Loucy (cell line): ENCODE measurements around the gene HEXD.

Experiments
- H2AFZ ChIP-seq: fragments of 200-600 bp; sonication (generic); 2 replicates; pipeline ENCODE4 v1.6.0; 2016; ENCODE audit warnings: antibody characterized with exemption, mild to moderate bottlenecking, low read length, moderate library complexity
- H3F3A ChIP-seq: fragments of 200-600 bp; 2 replicates; pipeline ENCODE4 v1.6.0; 2016; ENCODE audit warnings: antibody characterized with exemption, low read depth, mild to moderate bottlenecking
- H3K27me3 ChIP-seq: fragments of 200-600 bp; sonication (generic); 2 replicates; pipeline ENCODE4 v1.6.1; 2014; ENCODE audit warnings: low read length, mild to moderate bottlenecking; ENCODE audit not compliant: insufficient read depth, poor library complexity, severe bottlenecking
- H3K36me3 ChIP-seq: fragments of 200-600 bp; sonication (generic); 2 replicates; pipeline ENCODE4 v1.6.1; 2016; ENCODE audit warnings: low read length; ENCODE audit not compliant: insufficient read depth
- H3K4me1 ChIP-seq: fragments of 200-600 bp; sonication (generic); 2 replicates; pipeline ENCODE4 v1.5.1; 2014; ENCODE audit warnings: low read length, mild to moderate bottlenecking; ENCODE audit not compliant: insufficient read depth, poor library complexity, severe bottlenecking
- H3K4me2 ChIP-seq: fragments of 200-600 bp; sonication (generic); 2 replicates; pipeline ENCODE4 v1.6.0; 2014; ENCODE audit warnings: antibody characterized with exemption, low read length, low read depth, mild to moderate bottlenecking; ENCODE audit not compliant: poor library complexity, severe bottlenecking
- H3K4me3 ChIP-seq: fragments of 200-600 bp; sonication (generic); 2 replicates; pipeline ENCODE4 v1.5.1; 2014; ENCODE audit warnings: low read length, mild to moderate bottlenecking, mixed read lengths; ENCODE audit not compliant: poor library complexity, severe bottlenecking
- H3K79me2 ChIP-seq: fragments of 200-600 bp; sonication (generic); 2 replicates; pipeline ENCODE4 v1.6.1; 2014; ENCODE audit warnings: low read length; ENCODE audit not compliant: insufficient read depth
- H3K9ac ChIP-seq: fragments of 200-600 bp; sonication (generic); 2 replicates; pipeline ENCODE4 v1.6.0; 2014; ENCODE audit warnings: mild to moderate bottlenecking, low read depth, low read length, moderate library complexity; ENCODE audit not compliant: poor library complexity, severe bottlenecking
- H3K9me2 ChIP-seq: fragments of 200-600 bp; sonication (generic); replicated peaks from 2 replicates; pipeline ENCODE4 v1.6.1; 2016; ENCODE audit warnings: low read depth, low read length, mixed read lengths
- H3K9me3 ChIP-seq: fragments of 200-600 bp; sonication (generic); 2 replicates; pipeline ENCODE4 v1.6.1; 2014; ENCODE audit warnings: mild to moderate bottlenecking, antibody characterized with exemption, low read length, low read depth; ENCODE audit not compliant: insufficient read depth
- H4K20me1 ChIP-seq: fragments of 200-600 bp; sonication (generic); 2 replicates; pipeline ENCODE4 v1.6.0; 2014; ENCODE audit warnings: antibody characterized with exemption, low read length, mild to moderate bottlenecking; ENCODE audit not compliant: insufficient read depth, poor library complexity, severe bottlenecking
- CTCF ChIP-seq: fragments of 200-600 bp; sonication (generic); conservative IDR thresholded peaks from 2 replicates; pipeline ENCODE4 v1.5.1; 2014; ENCODE audit warnings: mild to moderate bottlenecking, antibody characterized with exemption, low read length
- EZH2phosphoT487 ChIP-seq: fragments of 200-600 bp; IDR thresholded peaks from 2 replicates; pipeline ENCODE4 v1.6.1; 2018; ENCODE audit warnings: antibody characterized with exemption, mild to moderate bottlenecking, moderate library complexity, borderline replicate concordance

The HEXD gene

GRCh38 chr17:82399041-82399441 lies 19.1 kb upstream of the HEXD start:
- H3K79me2 ChIP-seq = no peaks in the 10 kb centered on the region
- no peak overlapping the region for H3K4me3 ChIP-seq
- no peak for TF ChIP-seq EZH2phosphoT487
- TF ChIP-seq CTCF = no peak
- peaks cover 2% of the 10 kb centered on the region; the same call in 1 of the 2 replicates for H3K36me3 ChIP-seq
- no peaks in the 10 kb centered on the region for H3K9me3 ChIP-seq
- H3K27me3 ChIP-seq = no peaks in the 10 kb centered on the region
- H4K20me1 ChIP-seq = no peaks in the 10 kb centered on the region
- no peaks in the 10 kb centered on the region for H3K9me2 ChIP-seq
- peaks cover 27% of the 10 kb centered on the region for H3K4me1 ChIP-seq
- peak overlapping the region; percentile 61 for H3K9ac ChIP-seq
- no peak overlapping the region for H2AFZ ChIP-seq
- H3F3A ChIP-seq = peaks cover 9% of the 10 kb centered on the region
- H3K4me2 ChIP-seq = peak overlapping the region; percentile 76

GRCh38 chr17:82399601-82400101 lies 18.5 kb upstream of the HEXD start:
- Histone ChIP-seq H3K9ac (peak overlapping the region; percentile 61), H3K9me3 (no peaks in the 10 kb centered on the region), H3K79me2 (no peaks in the 10 kb centered on the region), H3K4me3 (no peak overlapping the region), H4K20me1 (no peaks in the 10 kb centered on the region), H3K4me2 (peak overlapping the region; percentile 76), H3K36me3 (peaks cover 6% of the 10 kb centered on the region; the same call in 1 of the 2 replicates), H3F3A (peaks cover 9% of the 10 kb centered on the region), H2AFZ (no peak overlapping the region), H3K27me3 (no peaks in the 10 kb centered on the region), H3K4me1 (peaks cover 27% of the 10 kb centered on the region), H3K9me2 (no peaks in the 10 kb centered on the region)
- TF ChIP-seq CTCF (no peak), EZH2phosphoT487 (no peak)

DNA sequence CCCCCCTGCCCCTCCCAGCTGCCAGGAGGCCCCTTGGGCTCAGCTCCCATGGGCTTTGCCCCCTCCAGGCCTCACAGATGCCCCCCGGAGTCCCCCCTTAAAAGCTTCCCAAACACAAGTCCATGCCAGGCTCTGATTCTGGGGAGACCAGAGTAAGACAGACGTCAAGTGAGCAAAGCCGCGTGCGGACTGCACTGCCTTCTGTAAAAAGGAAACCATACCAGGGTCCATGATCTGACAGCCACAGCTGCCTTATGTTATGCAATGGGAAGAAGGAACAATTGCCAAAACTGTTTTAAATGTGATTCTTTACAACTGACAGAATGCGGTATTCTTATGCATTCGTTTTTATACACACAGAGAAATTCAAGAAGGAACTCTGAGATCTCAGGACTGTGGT lies 17.9 kb upstream of the HEXD start:
- TF ChIP-seq CTCF (no peak), EZH2phosphoT487 (no peak)
- peak overlapping the region; percentile 61 for H3K9ac ChIP-seq
- no peaks in the 10 kb centered on the region for H3K9me2 ChIP-seq
- no peaks in the 10 kb centered on the region for H3K9me3 ChIP-seq
- peaks cover 6% of the 10 kb centered on the region; the same call in 1 of the 2 replicates for H3K36me3 ChIP-seq
- H3F3A ChIP-seq = peaks cover 9% of the 10 kb centered on the region
- no peak overlapping the region for H2AFZ ChIP-seq
- no peaks in the 10 kb centered on the region for H4K20me1 ChIP-seq
- H3K4me2 ChIP-seq = peak overlapping the region; percentile 76
- H3K4me3 ChIP-seq = peak overlapping the region; percentile 70
- peaks cover 27% of the 10 kb centered on the region for H3K4me1 ChIP-seq
- H3K79me2 ChIP-seq = no peaks in the 10 kb centered on the region
- H3K27me3 ChIP-seq = no peaks in the 10 kb centered on the region
